Transverse colon (tissue), 4 donors: ENCODE measurements around the gene IFNA6. TPM values are rescaled to one million over a fixed set of nuclear protein-coding genes. Genes with fewer than 3 reads are reported as not detected.

Source experiments
- DNase-seq: peaks from one replicate; pipeline ENCODE4 v3.0.0-alpha.2; 2019
- H3K27ac ChIP-seq, 4 donors: fragments of 200-600 bp; sonication (generic); 2 replicates each; pipeline ENCODE4 v1.5.1; 2016 to 2018; ENCODE audit warnings: inconsistent platforms in 4 of 4
- H3K27me3 ChIP-seq: fragments of 200-600 bp; sonication (generic); 2 replicates; pipeline ENCODE4 v1.5.1; 2017; ENCODE audit warnings: inconsistent platforms
- H3K36me3 ChIP-seq, 4 donors: fragments of 200-600 bp; sonication (generic); 2 replicates each; pipeline ENCODE4 v1.5.1; 2017 to 2019; ENCODE audit warnings: inconsistent platforms in 4 of 4
- H3K4me1 ChIP-seq, 4 donors: fragments of 200-600 bp; sonication (generic); 2 replicates each; pipeline ENCODE4 v1.5.1; 2017 to 2020; ENCODE audit warnings: inconsistent platforms in 4 of 4
- H3K4me3 ChIP-seq, 4 donors: fragments of 200-600 bp; sonication (generic); 1 replicate in 1 of 4; 2 replicates in 3 of 4; pipeline versions ENCODE4 v1.5.1 to v1.6.1; 2017 to 2019; ENCODE audit warnings: inconsistent platforms in 4 of 4
- H3K9me3 ChIP-seq, 2 donors: fragments of 200-600 bp; sonication (generic); 2 replicates each; pipeline ENCODE4 v1.5.1; 2017 to 2019; ENCODE audit warnings: inconsistent platforms in 2 of 2
- CTCF ChIP-seq, 5 experiments: fragments of 200-600 bp in 3 of 5; fragments of 450-650 bp in 2 of 5; sonication (generic) in 3 of 5; IDR thresholded peaks; 1 replicate in 2 of 5; 2 replicates in 3 of 5; pipeline ENCODE4 v1.5.1; 2016 to 2017; ENCODE audit warnings: antibody characterized with exemption in 5 of 5, inconsistent platforms in 3 of 5, mild to moderate bottlenecking in 2 of 5, moderate library complexity in 1 of 5
- EP300 ChIP-seq: sonication (generic); formaldehyde crosslinking; IDR thresholded peaks from one replicate; pipeline ENCODE4 v1.6.1; 2017; ENCODE audit warnings: antibody characterized with exemption, low read depth
- POLR2A ChIP-seq: fragments of 450-650 bp; IDR thresholded peaks from one replicate; pipeline ENCODE4 v1.6.1; 2016; ENCODE audit warnings: antibody characterized with exemption, mild to moderate bottlenecking, moderate library complexity
- POLR2AphosphoS5 ChIP-seq, 3 donors: sonication (generic); formaldehyde crosslinking; IDR thresholded peaks; one replicate each; pipeline ENCODE4 v1.6.1; 2016; ENCODE audit warnings: antibody characterized with exemption in 3 of 3
- WGBS, 2 donors: methylation state at CpG; one replicate each; pipeline ENCODE4 v1.1.5; 2018; ENCODE audit warnings: low coverage in 1 of 2; 5-methylcytosine and 5-hydroxymethylcytosine counted together
- in situ Hi-C, 4 donors: fragments of 200-750 bp; cut with MboI; loops; one replicate each; pipeline versions ENCODE4 v1.15.0 to v1.15.1; 2017; ENCODE audit warnings: low sequenced_read_pairs in 3 of 4, low pct_ligation_motif_present in 1 of 4, low pct_unique_long_range_greater_than_20kb in 1 of 4
- intact Hi-C: fragments of 100-400 bp; cut with DNase I; formaldehyde crosslinking; loops from one replicate; pipeline ENCODE4 v1.15.1; 2023; ENCODE audit warnings: low total_unique reads
- total RNA-seq, 4 donors: library from RNA; depleted of rRNA; stranded (reverse); fragments of >200 nt; gene quantifications; one replicate each; pipeline ENCODE4 v1.1.0, GENCODE V29; 2016

The IFNA6 gene
- not detected for total RNA-seq

GRCh38 chr9:21350787-21351186 is at the start of gene IFNA6:
TSS of gene IFNA6 (minus strand) at chr9:21350887. CDS start at chr9:21350887, 0 bp downstream.
- Histone ChIP-seq H3K4me3 (no peak within 1 kb of the TSS), H3K27ac (no peak within 1 kb of the TSS), H3K27me3 (peaks cover 7% of the 10 kb centered on the region), H3K9me3 (no peaks in the 10 kb centered on the region), H3K4me1 (no peaks in the 10 kb centered on the region), H3K36me3 (no peaks in the 10 kb centered on the region)
- intact Hi-C loops (no loop called here), in situ Hi-C loops (no loop called here)
- TF ChIP-seq CTCF (IDR thresholded peaks at IDR 0.05) = no peak
- no peak for TF ChIP-seq POLR2AphosphoS5 (IDR thresholded peaks at IDR 0.05)
- TF ChIP-seq EP300 = no peak
- TF ChIP-seq POLR2A = no peak
- DNase-seq = no peak
- WGBS, 2 donors = 60 to 82% methylated on average over 1 of the region's 1 CpG

- 36 to 48% methylated on average over 2 to 3 of the region's 3 CpGs for WGBS, 2 donors
- Histone ChIP-seq H3K27me3 (peaks cover 77% of the 10 kb centered on the region), H3K27ac (no peak overlapping the region), H3K9me3 (no peaks in the 10 kb centered on the region), H3K4me3 (no peak overlapping the region), H3K4me1 (peaks cover 5 to 22% (median 14%) of the 10 kb centered on the region in 4 donors), H3K36me3 (no peaks in the 10 kb centered on the region)
- intact Hi-C loops = loop anchor here (5.0 kb wide), 1 partner anchor 73 kb away; no protein-coding TSS in a partner anchor
- TF ChIP-seq EP300 (no peak), CTCF (IDR thresholded peaks at IDR 0.05) (no peak), POLR2A (no peak), POLR2AphosphoS5 (IDR thresholded peaks at IDR 0.05) (no peak)
- in situ Hi-C loops = loop anchor here in 2 of 4 donors (10.0 kb wide), 1 partner anchor 75 kb away; no protein-coding TSS in a partner anchor
- no peak for DNase-seq
Measured at GRCh38 chr9:21399956-21400355, 49.3 kb upstream of the IFNA6 start.

GRCh38 chr9:21398955-21399489 is 48.3 kb upstream of the IFNA6 start:
- TF ChIP-seq POLR2AphosphoS5 (IDR thresholded peaks at IDR 0.05) (no peak), EP300 (no peak), POLR2A (no peak), CTCF (IDR thresholded peaks at IDR 0.05) (no peak)
- intact Hi-C loops = loop anchor here (5.0 kb wide), 1 partner anchor 72 kb away; no protein-coding TSS in a partner anchor
- H3K27me3 ChIP-seq = peaks cover 86% of the 10 kb centered on the region

GRCh38 chr9:21395778-21396717 is 45.4 kb upstream of the IFNA6 start:
- DNase-seq = peak; percentile 48
- 9 to 12% methylated on average over 22 to 23 of the region's 40 CpGs for WGBS, 2 donors

More at GRCh38 chr9:21398955-21399489, 48.3 kb upstream of the IFNA6 start:
- Histone ChIP-seq H3K4me3 (no peak overlapping the region), H3K4me1 (peaks cover 5 to 22% (median 14%) of the 10 kb centered on the region in 4 donors), H3K27ac (no peak overlapping the region), H3K9me3 (no peaks in the 10 kb centered on the region), H3K36me3 (no peaks in the 10 kb centered on the region)
- DNase-seq = no peak
- in situ Hi-C loops = loop anchor here in 2 of 4 donors (10.0 kb wide), 1 partner anchor 74 kb away; no protein-coding TSS in a partner anchor
- 86 to 90% methylated on average over 5 of the region's 5 CpGs for WGBS, 2 donors

More at GRCh38 chr9:21395778-21396717, 45.4 kb upstream of the IFNA6 start:
- H3K27me3 ChIP-seq = peaks cover 90% of the 10 kb centered on the region
- H3K27ac ChIP-seq = no peak overlapping the region
- intact Hi-C loops (loop anchor here (5.0 kb wide), 1 partner anchor 69 kb away; no protein-coding TSS in a partner anchor), in situ Hi-C loops (loop anchor here in 2 of 4 donors (10.0 kb wide), 1 partner anchor 71 kb away; no protein-coding TSS in a partner anchor)
- TF ChIP-seq CTCF (IDR thresholded peaks at IDR 0.05) = peak; percentile 57 to 80 (median 66)
- TF ChIP-seq POLR2A = no peak
- peaks cover 0 to 8% (median 2%) of the 10 kb centered on the region in 4 donors for H3K4me1 ChIP-seq
- no peaks in the 10 kb centered on the region for H3K9me3 ChIP-seq
- peak overlapping the region; percentile 34 to 57 (median 46) for H3K4me3 ChIP-seq
- no peaks in the 10 kb centered on the region for H3K36me3 ChIP-seq
